ENCODE results near the gene HNRNPF.

GRCh38 chr10:43336641-43337318 is 72.2 kb downstream of the HNRNPF start:
- TF ChIP-seq USF1 (IDR thresholded peaks at IDR 0.05) (no peak), TAF1 (IDR thresholded peaks at IDR 0.05; ENCODE audit: low read depth) (no peak), FOXM1 (IDR thresholded peaks at IDR 0.05; ENCODE audit: borderline replicate concordance, low read depth) (no peak), REST (IDR thresholded peaks at IDR 0.05; ENCODE audit: low read depth) (no peak), EGR1 (IDR thresholded peaks at IDR 0.05) (no peak), EP300 (IDR thresholded peaks at IDR 0.05; ENCODE audit: borderline replicate concordance) (no peak), TEAD4 (IDR thresholded peaks at IDR 0.05) (no peak), YY1 (IDR thresholded peaks at IDR 0.05; ENCODE audit: low read depth) (no peak)

All from Ishikawa (cell line).